ENCODE results near the gene MYO7B. TPM values are rescaled to one million over a fixed set of nuclear protein-coding genes. Genes with fewer than 3 reads are reported as not detected.

The MYO7B gene
- total RNA-seq, 4 donors from 2014 or later, result 0.21 to 0.48 (median 0.28) TPM

- TF ChIP-seq POLR2A (IDR thresholded peaks at IDR 0.05) (no peak), CTCF (IDR thresholded peaks at IDR 0.05) (no peak)
- Histone ChIP-seq H3K36me3 (no peaks in the 10 kb centered on the region), H3K4me1 (peaks cover 0 to 5% of the 10 kb centered on the region in 2 donors), H3K27ac (peak overlapping the region; percentile 78 to 94), H3K4me3 (peak overlapping the region in 1 of 2 donors; percentile 85), H3K27me3 (no peaks in the 10 kb centered on the region), H3K9me3 (no peaks in the 10 kb centered on the region)
- DNase-seq, result no peak
- intact Hi-C loops (cut with DNase I; ENCODE audit: low total_unique reads), result no loop called here
Observed at GRCh38 chr2:127671557-127672302, 136.2 kb downstream of the MYO7B start.

- H3K27ac ChIP-seq, result peak overlapping the region; percentile 78 to 94
- no peak for TF ChIP-seq CTCF (IDR thresholded peaks at IDR 0.05)
- TF ChIP-seq POLR2A (IDR thresholded peaks at IDR 0.05), result no peak
- no peaks in the 10 kb centered on the region for H3K27me3 ChIP-seq
- no peaks in the 10 kb centered on the region for H3K36me3 ChIP-seq
- intact Hi-C loops (cut with DNase I; ENCODE audit: low total_unique reads), result no loop called here
- H3K9me3 ChIP-seq, result no peaks in the 10 kb centered on the region
- DNase-seq, result peak in 1 of 2 donors; percentile 25
- peaks cover 0 to 5% of the 10 kb centered on the region in 2 donors for H3K4me1 ChIP-seq
- peak overlapping the region; percentile 60 to 85 for H3K4me3 ChIP-seq
Observed at GRCh38 chr2:127672341-127673224, 137.1 kb downstream of the MYO7B start.

GRCh38 chr2:127673291-127674069 lies 138.0 kb downstream of the MYO7B start:
- intact Hi-C loops (cut with DNase I; ENCODE audit: low total_unique reads), result no loop called here
- H3K36me3 ChIP-seq, result no peaks in the 10 kb centered on the region
- H3K4me1 ChIP-seq, result peaks cover 0 to 5% of the 10 kb centered on the region in 2 donors
- H3K27me3 ChIP-seq, result no peaks in the 10 kb centered on the region
- peak overlapping the region; percentile 78 to 94 for H3K27ac ChIP-seq
- no peaks in the 10 kb centered on the region for H3K9me3 ChIP-seq
- peak in 1 of 2 donors; percentile 26 for DNase-seq
- TF ChIP-seq CTCF (IDR thresholded peaks at IDR 0.05) (no peak), POLR2A (IDR thresholded peaks at IDR 0.05) (no peak)
- H3K4me3 ChIP-seq, result peak overlapping the region; percentile 60 to 85

GRCh38 chr2:127674241-127675209 lies 139.0 kb downstream of the MYO7B start:
- Histone ChIP-seq H3K27me3 (no peaks in the 10 kb centered on the region), H3K4me3 (peak overlapping the region; percentile 60 to 85), H3K4me1 (no peaks in the 10 kb centered on the region), H3K9me3 (no peaks in the 10 kb centered on the region), H3K36me3 (no peaks in the 10 kb centered on the region), H3K27ac (peak overlapping the region; percentile 78 to 94)
- peak in 1 of 2 donors; percentile 42 for DNase-seq
- intact Hi-C loops (cut with DNase I; ENCODE audit: low total_unique reads), result no loop called here
- no peak for TF ChIP-seq CTCF (IDR thresholded peaks at IDR 0.05)
- peak in 1 of 2 donors; percentile 37 for TF ChIP-seq POLR2A (IDR thresholded peaks at IDR 0.05)

Measured in uterus (tissue), 4 donors.